ENCODE results near the gene APLN.

DNA sequence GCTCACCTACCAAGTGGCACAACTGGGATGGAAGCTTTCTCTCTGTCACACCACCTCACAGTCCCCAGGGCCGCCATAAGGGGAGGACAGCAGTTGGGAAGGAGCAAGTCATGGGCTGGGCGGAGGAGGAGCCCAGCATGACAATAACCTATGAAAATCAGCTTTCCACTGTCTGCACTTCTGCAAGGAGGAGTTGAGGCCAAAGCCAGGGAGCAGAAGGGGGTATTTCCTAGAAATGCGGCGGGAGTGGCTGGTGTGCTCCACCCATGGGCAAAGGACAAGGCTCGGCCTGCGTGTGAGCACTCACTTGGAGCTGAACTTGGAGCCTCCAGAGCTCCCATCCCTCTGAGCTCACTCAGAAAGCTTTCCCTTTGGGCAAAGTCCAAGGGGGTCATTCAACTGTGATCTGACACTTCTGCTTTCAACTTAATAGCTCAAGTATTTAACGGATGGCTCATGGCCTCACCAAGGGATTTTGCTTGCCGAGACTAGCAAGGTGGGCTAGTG is 18.5 kb downstream of the APLN start:
- TF ChIP-seq EZH2 (IDR thresholded peaks at IDR 0.05; ENCODE audit: insufficient read depth, poor library complexity, severe bottlenecking) (no peak), EZH2phosphoT487 (IDR thresholded peaks at IDR 0.05; ENCODE audit: insufficient read depth, low read depth) (no peak)

Data from GM23248 (cell line).